ENCODE results near the gene TRIM46.
"Not testable (repeated sequence)": the region's sequence is repeated elsewhere in the genome, so short reads cannot be mapped to it uniquely, and the experiment has no call there.

- TF ChIP-seq CTCF (IDR thresholded peaks at IDR 0.05; ENCODE audit: low read depth, low read length); POLR2A (IDR thresholded peaks at IDR 0.05; ENCODE audit: extremely low read depth, insufficient read length); MAX (IDR thresholded peaks at IDR 0.05; ENCODE audit: low read depth, low read length): not testable (repeated sequence)
Observed at GRCh38 chr1:155163785-155164184, 9.9 kb upstream of the TRIM46 start.

All from NB4 (cell line).